GM10266 (cell line): ENCODE measurements around the gene MAPT.
A peak's percentile ranks its signal among the peaks of the same experiment; 100 is the strongest.

Experiments
- DNase-seq: peaks from one replicate; pipeline ENCODE4 v3.0.0; 2012; ENCODE audit errors: extremely low spot score
- CTCF ChIP-seq: IDR thresholded peaks from 2 replicates; pipeline ENCODE4 v1.5.1; 2012; ENCODE audit warnings: mild to moderate bottlenecking, low read depth; ENCODE audit not compliant: control insufficient read depth, insufficient read depth; ENCODE audit errors: missing control alignments

Gene MAPT

GRCh38 chr17:45894022-45894784 is at the start of gene MAPT:
Gene MAPT, plus strand, starts transcription at chr17:45894554. Its CDS starts 67,784 bp downstream, at chr17:45962338.
- DNase-seq, result peak; percentile 98
- TF ChIP-seq CTCF, result peak; percentile 83

- no peak for TF ChIP-seq CTCF
- DNase-seq, result no peak
Observed at GRCh38 chr17:45844695-45845375, 49.5 kb upstream of the MAPT start, which contains the start of gene SPPL2C. Gene SPPL2C, plus strand, starts transcription at chr17:45844881. Its CDS starts 26 bp downstream, at chr17:45844907.

GRCh38 chr17:45845376-45846185 is 48.8 kb upstream of the MAPT start:
- no peak for TF ChIP-seq CTCF
- DNase-seq, result no peak

- no peak for TF ChIP-seq CTCF
- no peak for DNase-seq
Observed at GRCh38 chr17:45846223-45846622, 48.1 kb upstream of the MAPT start.

- TF ChIP-seq CTCF, result no peak
- DNase-seq, result no peak
Observed at GRCh38 chr17:45846646-45847045, 47.7 kb upstream of the MAPT start.

- no peak for TF ChIP-seq CTCF
Observed at GRCh38 chr17:45847101-45847500, 47.3 kb upstream of the MAPT start.

More at GRCh38 chr17:45847101-45847500, 47.3 kb upstream of the MAPT start:
- DNase-seq, result no peak
